Memory B cell (primary cell): ENCODE results near the gene DNASE1L1.

ENCODE experiments used
- ATAC-seq: fragments of 150-1000 bp; cut with Tn5 transposase; 2 replicates; pipeline ENCODE4 v1.10.0; 2021; ENCODE audit warnings: low read depth, mild to moderate bottlenecking, moderate library complexity
- DNase-seq, 2 donors: peaks; one replicate each; pipeline ENCODE4 v3.0.0; 2022; ENCODE audit warnings: low spot score in 2 of 2
- H3K27ac Mint-ChIP-seq: one replicate; pipeline ENCODE4 v1.8.0; 2022; ENCODE audit warnings: mild to moderate bottlenecking, moderate library complexity, mixed read lengths
- H3K27me3 Mint-ChIP-seq: one replicate; pipeline ENCODE4 v1.8.0; 2022; ENCODE audit warnings: mixed read lengths
- H3K36me3 Mint-ChIP-seq: one replicate; pipeline ENCODE4 v1.8.0; 2022; ENCODE audit warnings: mild to moderate bottlenecking, mixed read lengths
- H3K4me1 Mint-ChIP-seq: one replicate; pipeline ENCODE4 v1.8.0; 2022; ENCODE audit warnings: mixed read lengths
- H3K4me3 Mint-ChIP-seq: one replicate; pipeline ENCODE4 v1.8.0; 2022; ENCODE audit warnings: mild to moderate bottlenecking, moderate library complexity, mixed read lengths
- H3K9me3 Mint-ChIP-seq: one replicate; pipeline ENCODE4 v1.8.0; 2022; ENCODE audit warnings: mixed read lengths

Gene DNASE1L1

GRCh38 chrX:154378059-154378798 is 30.8 kb downstream of the DNASE1L1 start:
- no peak for ATAC-seq
- H3K4me1 Mint-ChIP-seq, result peaks cover 2% of the 10 kb centered on the region
- peak; percentile 31 to 55 for DNase-seq
- H3K27ac Mint-ChIP-seq, result peak overlapping the region; percentile 90
- peak overlapping the region; percentile 83 for H3K4me3 Mint-ChIP-seq
- peaks cover 2% of the 10 kb centered on the region for H3K36me3 Mint-ChIP-seq
- no peaks in the 10 kb centered on the region for H3K27me3 Mint-ChIP-seq
- H3K9me3 Mint-ChIP-seq, result no peaks in the 10 kb centered on the region

GRCh38 chrX:154376774-154377173 is 32.3 kb downstream of the DNASE1L1 start:
- Mint-ChIP-seq H3K27ac (no peak overlapping the region), H3K27me3 (no peaks in the 10 kb centered on the region), H3K4me3 (no peak overlapping the region), H3K36me3 (peaks cover 2% of the 10 kb centered on the region), H3K4me1 (peaks cover 7% of the 10 kb centered on the region), H3K9me3 (no peaks in the 10 kb centered on the region)
- ATAC-seq (no peak), DNase-seq (no peak)

- Mint-ChIP-seq H3K27ac (no peak overlapping the region), H3K9me3 (no peaks in the 10 kb centered on the region), H3K4me1 (peaks cover 5% of the 10 kb centered on the region), H3K4me3 (no peak overlapping the region), H3K27me3 (no peaks in the 10 kb centered on the region), H3K36me3 (no peaks in the 10 kb centered on the region)
- ATAC-seq (no peak), DNase-seq (no peak)
Measured at GRCh38 chrX:154375156-154375504, 33.9 kb downstream of the DNASE1L1 start.

GRCh38 chrX:154374313-154375155 is 34.5 kb downstream of the DNASE1L1 start, which contains the start of gene FLNA:
Gene FLNA (minus strand): TSS chrX:154374634. CDS start chrX:154371245, 3,389 bp downstream.
- Mint-ChIP-seq H3K36me3 (no peaks in the 10 kb centered on the region), H3K9me3 (no peaks in the 10 kb centered on the region), H3K27me3 (no peaks in the 10 kb centered on the region), H3K27ac (no peak within 1 kb of the TSS), H3K4me1 (peaks cover 5% of the 10 kb centered on the region), H3K4me3 (peak within 1 kb of the TSS; percentile 43)
- DNase-seq, result no peak
- ATAC-seq, result no peak

GRCh38 chrX:154373340-154374306 is 35.4 kb downstream of the DNASE1L1 start:
- Mint-ChIP-seq H3K27me3 (no peaks in the 10 kb centered on the region), H3K4me1 (peaks cover 5% of the 10 kb centered on the region), H3K4me3 (peak overlapping the region; percentile 37), H3K27ac (no peak overlapping the region), H3K9me3 (no peaks in the 10 kb centered on the region), H3K36me3 (no peaks in the 10 kb centered on the region)
- ATAC-seq (no peak), DNase-seq (no peak)

- H3K9me3 Mint-ChIP-seq, result no peaks in the 10 kb centered on the region
- DNase-seq, result no peak
- ATAC-seq, result no peak
- peak overlapping the region; percentile 72 for H3K27ac Mint-ChIP-seq
- H3K4me1 Mint-ChIP-seq, result peaks cover 10% of the 10 kb centered on the region
- peak overlapping the region; percentile 93 for H3K4me3 Mint-ChIP-seq
- H3K27me3 Mint-ChIP-seq, result no peaks in the 10 kb centered on the region
- H3K36me3 Mint-ChIP-seq, result peaks cover 2% of the 10 kb centered on the region
Measured at GRCh38 chrX:154372612-154373022, 36.4 kb downstream of the DNASE1L1 start.

- peaks cover 10% of the 10 kb centered on the region for H3K4me1 Mint-ChIP-seq
- no peaks in the 10 kb centered on the region for H3K9me3 Mint-ChIP-seq
- no peak for DNase-seq
- H3K27ac Mint-ChIP-seq, result peak overlapping the region; percentile 72
- no peak for ATAC-seq
- peak overlapping the region; percentile 93 for H3K4me3 Mint-ChIP-seq
- peaks cover 4% of the 10 kb centered on the region for H3K36me3 Mint-ChIP-seq
- H3K27me3 Mint-ChIP-seq, result no peaks in the 10 kb centered on the region
Measured at GRCh38 chrX:154371789-154372300, 37.2 kb downstream of the DNASE1L1 start.

GRCh38 chrX:154371017-154371788 is 37.9 kb downstream of the DNASE1L1 start:
- H3K4me3 Mint-ChIP-seq, result peak overlapping the region; percentile 93
- no peaks in the 10 kb centered on the region for H3K27me3 Mint-ChIP-seq
- H3K4me1 Mint-ChIP-seq, result peaks cover 10% of the 10 kb centered on the region
- no peaks in the 10 kb centered on the region for H3K9me3 Mint-ChIP-seq
- peak; percentile 70 to 85 for DNase-seq
- H3K27ac Mint-ChIP-seq, result peak overlapping the region; percentile 87
- peak; percentile 65 for ATAC-seq
- peaks cover 4% of the 10 kb centered on the region for H3K36me3 Mint-ChIP-seq

- Mint-ChIP-seq H3K36me3 (peaks cover 4% of the 10 kb centered on the region), H3K4me1 (peaks cover 10% of the 10 kb centered on the region), H3K4me3 (peak overlapping the region; percentile 93), H3K27me3 (no peaks in the 10 kb centered on the region), H3K27ac (peak overlapping the region; percentile 97), H3K9me3 (no peaks in the 10 kb centered on the region)
- DNase-seq, result no peak
- ATAC-seq, result no peak
Measured at GRCh38 chrX:154370300-154371016, 38.6 kb downstream of the DNASE1L1 start.

GRCh38 chrX:154369449-154370299 is 39.4 kb downstream of the DNASE1L1 start:
- H3K27me3 Mint-ChIP-seq, result no peaks in the 10 kb centered on the region
- H3K4me3 Mint-ChIP-seq, result peak overlapping the region; percentile 93
- peaks cover 4% of the 10 kb centered on the region for H3K36me3 Mint-ChIP-seq
- H3K27ac Mint-ChIP-seq, result peak overlapping the region; percentile 97
- DNase-seq, result no peak
- no peak for ATAC-seq
- H3K4me1 Mint-ChIP-seq, result peaks cover 10% of the 10 kb centered on the region
- no peaks in the 10 kb centered on the region for H3K9me3 Mint-ChIP-seq

GRCh38 chrX:154368630-154369448 is 40.2 kb downstream of the DNASE1L1 start:
- H3K9me3 Mint-ChIP-seq, result no peaks in the 10 kb centered on the region
- H3K4me1 Mint-ChIP-seq, result peaks cover 10% of the 10 kb centered on the region
- H3K27me3 Mint-ChIP-seq, result no peaks in the 10 kb centered on the region
- peaks cover 4% of the 10 kb centered on the region for H3K36me3 Mint-ChIP-seq
- H3K27ac Mint-ChIP-seq, result peak overlapping the region; percentile 97
- H3K4me3 Mint-ChIP-seq, result peak overlapping the region; percentile 93
- peak; percentile 67 to 82 for DNase-seq
- ATAC-seq, result peak; percentile 70
